A673 (cell line): ENCODE data around the gene DLK1. TPM values are rescaled to one million over a fixed set of nuclear protein-coding genes. Genes with fewer than 3 reads are reported as not detected.

Experiments
- BruUV-seq: library from RNA; stranded (reverse); fragments of 400-500 nt; replicated peaks from 2 replicates; lab custom pipeline; 2021; lab: Mats Ljungman, UMichigan
- CTCF ChIA-PET: fragments of 300-600 bp; sonication (Branson Sonifier 250); formaldehyde crosslinking; loops from one replicate; lab custom pipeline; 2022; ENCODE audit warnings: antibody characterized with exemption; lab: Charles Lee
- POLR2A ChIA-PET: fragments of 300-600 bp; sonication (Branson Sonifier 250); formaldehyde crosslinking; loops from one replicate; lab custom pipeline; 2022; ENCODE audit warnings: antibody characterized with exemption; ENCODE audit not compliant: low non-redundant PET; lab: Charles Lee
- DNase-seq: peaks from one replicate; pipeline ENCODE4 v3.0.0-alpha.2; 2015; ENCODE audit warnings: low spot score
- H3K27ac ChIP-seq: fragments of 200-600 bp; sonication (generic); 2 replicates; pipeline ENCODE4 v1.5.1; 2016; ENCODE audit warnings: mixed run types, low read depth, mild to moderate bottlenecking, mixed read lengths, antibody characterized with exemption, low read length; ENCODE audit not compliant: poor library complexity, severe bottlenecking
- H3K27me3 ChIP-seq: fragments of 200-600 bp; sonication (generic); replicated peaks from 2 replicates; pipeline ENCODE4 v1.6.1; 2017; ENCODE audit warnings: mixed run types, low read depth, mild to moderate bottlenecking, mixed read lengths, antibody characterized with exemption, low read length; ENCODE audit not compliant: insufficient read depth, poor library complexity
- H3K36me3 ChIP-seq: fragments of 200-600 bp; sonication (generic); 2 replicates; pipeline ENCODE4 v1.6.1; 2016; ENCODE audit warnings: mixed run types, mild to moderate bottlenecking, mixed read lengths, antibody characterized with exemption, low read length; ENCODE audit not compliant: insufficient read depth, poor library complexity, severe bottlenecking
- H3K4me1 ChIP-seq: fragments of 200-600 bp; sonication (generic); 2 replicates; pipeline ENCODE4 v1.6.1; 2017; ENCODE audit warnings: mixed run types, mild to moderate bottlenecking, mixed read lengths, antibody characterized with exemption, low read length; ENCODE audit not compliant: insufficient read depth, poor library complexity, severe bottlenecking
- H3K4me3 ChIP-seq: fragments of 200-600 bp; sonication (generic); 2 replicates; pipeline ENCODE4 v1.5.1; 2016; ENCODE audit warnings: low read depth, mixed run types, mild to moderate bottlenecking, mixed read lengths, low read length; ENCODE audit not compliant: poor library complexity, severe bottlenecking
- H3K9me3 ChIP-seq: fragments of 200-600 bp; sonication (generic); 2 replicates; pipeline ENCODE4 v1.6.1; 2016; ENCODE audit warnings: mixed run types, low read depth, mild to moderate bottlenecking, mixed read lengths, antibody characterized with exemption, low read length; ENCODE audit not compliant: poor library complexity, severe bottlenecking
- CTCF ChIP-seq: fragments of 300-800, 200-600 bp; sonication (generic); conservative IDR thresholded peaks from 2 replicates; pipeline ENCODE4 v1.5.1; 2017; ENCODE audit warnings: low read depth, mild to moderate bottlenecking, antibody characterized with exemption, low read length, moderate library complexity, mixed read lengths
- EZH2 ChIP-seq: fragments of 200-600 bp; sonication (generic); IDR thresholded peaks from 2 replicates; pipeline ENCODE4 v1.6.1; 2017; ENCODE audit warnings: borderline replicate concordance, low read depth, mild to moderate bottlenecking, mixed read lengths, antibody characterized with exemption, low read length; ENCODE audit not compliant: poor library complexity, severe bottlenecking
- intact Hi-C: fragments of 100-400 bp; cut with micrococcal nuclease; formaldehyde crosslinking; loops from one replicate; pipeline ENCODE4 v1.10.0; 2022; ENCODE audit not compliant: unreplicated experiment
- total RNA-seq: library from RNA; stranded (reverse); gene quantifications from 2 replicates; pipeline ENCODE4 v1.2.3, GENCODE V29; 2021

Gene DLK1
- total RNA-seq, 1 experiment from 2014 or later: not detected

GRCh38 chr14:100780646-100781355 is 54.1 kb downstream of the DLK1 start:
- no peaks in the 10 kb centered on the region for H3K9me3 ChIP-seq

GRCh38 chr14:100781952-100782351 is 55.3 kb downstream of the DLK1 start:
- intact Hi-C loops: no loop called here
- Histone ChIP-seq H3K27me3 (no peaks in the 10 kb centered on the region), H3K27ac (no peak overlapping the region), H3K36me3 (no peaks in the 10 kb centered on the region), H3K4me1 (no peaks in the 10 kb centered on the region), H3K9me3 (no peaks in the 10 kb centered on the region), H3K4me3 (no peak overlapping the region)
- BruUV-seq: no TSS peak
- ChIA-PET CTCF (interaction anchor here (0.6 kb wide), 1 partner anchor 1094 kb away, joined by 3 read pairs; no protein-coding TSS in a partner anchor), POLR2A (no interaction called here)
- TF ChIP-seq CTCF: no peak
- no peak for TF ChIP-seq EZH2
- no peak for DNase-seq

More at GRCh38 chr14:100780646-100781355, 54.1 kb downstream of the DLK1 start:
- ChIA-PET POLR2A (no interaction called here), CTCF (interaction anchor here (0.6 kb wide), 1 partner anchor 103 kb away, joined by 3 read pairs; no protein-coding TSS in a partner anchor)
- DNase-seq: no peak
- Histone ChIP-seq H3K27me3 (no peaks in the 10 kb centered on the region), H3K4me1 (no peaks in the 10 kb centered on the region), H3K4me3 (no peak overlapping the region), H3K27ac (no peak overlapping the region), H3K36me3 (no peaks in the 10 kb centered on the region)
- intact Hi-C loops: no loop called here
- no TSS peak for BruUV-seq
- TF ChIP-seq EZH2: no peak
- TF ChIP-seq CTCF: no peak

GRCh38 chr14:100782516-100783320 is 56.0 kb downstream of the DLK1 start:
- Histone ChIP-seq H3K27ac (no peak overlapping the region), H3K36me3 (no peaks in the 10 kb centered on the region), H3K9me3 (no peaks in the 10 kb centered on the region), H3K4me1 (no peaks in the 10 kb centered on the region), H3K4me3 (no peak overlapping the region), H3K27me3 (no peaks in the 10 kb centered on the region)
- no peak for DNase-seq
- BruUV-seq: no TSS peak
- intact Hi-C loops: no loop called here
- CTCF ChIA-PET: no interaction called here
- TF ChIP-seq EZH2: no peak
- POLR2A ChIA-PET: no interaction called here
